Stimulated activated CD4-positive, alpha-beta T cell treated with anti-CD3 and anti-CD28 coated beads, Interleukin-4, amount 100 ng/mL, for 1 hour (primary cell): ENCODE data around the gene SAMD5.
"Not testable (repeated sequence)": the region's sequence is repeated elsewhere in the genome, so short reads cannot be mapped to it uniquely, and the experiment has no call there.

Experiments
- DNase-seq: peaks from one replicate; pipeline ENCODE4 v3.0.0-alpha.2; 2020

SAMD5 gene

GRCh38 chr6:147528511-147529145, 20.1 kb downstream of the SAMD5 start:
- no peak for DNase-seq

GRCh38 chr6:147530132-147531060, 21.9 kb downstream of the SAMD5 start:
- no peak for DNase-seq

GRCh38 chr6:147531321-147531720, 22.8 kb downstream of the SAMD5 start:
- no peak for DNase-seq

- DNase-seq: no peak
Measured at GRCh38 chr6:147534116-147534860, 25.8 kb downstream of the SAMD5 start.

GRCh38 chr6:147538821-147539220, 30.3 kb downstream of the SAMD5 start:
- no peak for DNase-seq

- DNase-seq: no peak
Measured at GRCh38 chr6:147540075-147540474, 31.6 kb downstream of the SAMD5 start.

- DNase-seq: not testable (repeated sequence)
Measured at GRCh38 chr6:147542436-147542835, 33.9 kb downstream of the SAMD5 start.

GRCh38 chr6:147544420-147544819, 35.9 kb downstream of the SAMD5 start:
- no peak for DNase-seq

- no peak for DNase-seq
Measured at GRCh38 chr6:147546501-147547368, 38.2 kb downstream of the SAMD5 start.

DNA sequence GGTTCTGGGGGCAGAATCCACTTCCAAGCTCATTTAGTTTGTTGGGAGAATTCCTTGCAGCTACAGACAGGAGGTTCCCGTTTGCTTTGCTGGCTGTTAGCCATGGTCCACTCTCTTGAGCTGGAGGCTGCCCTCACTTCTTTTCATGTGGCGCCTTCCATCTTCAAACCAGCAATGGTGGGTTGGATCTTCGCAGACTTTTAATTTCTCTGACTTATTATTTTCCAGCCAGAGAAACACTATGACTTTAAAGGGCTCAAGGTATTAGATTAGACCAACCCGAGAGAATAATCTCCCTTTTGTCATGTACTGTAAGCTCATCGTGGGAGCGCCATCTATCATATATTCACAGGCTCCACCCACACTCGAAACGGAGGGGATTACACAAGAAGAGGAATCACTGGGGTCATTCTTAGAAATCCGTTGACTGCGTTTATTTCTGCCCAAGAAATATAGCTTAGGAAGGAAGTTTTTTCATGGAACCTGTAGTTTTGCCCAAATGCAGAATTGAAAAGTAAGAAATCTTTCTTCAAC, 38.9 kb downstream of the SAMD5 start:
- no peak for DNase-seq

- DNase-seq: no peak
Measured at GRCh38 chr6:147548921-147549475, 40.5 kb downstream of the SAMD5 start.

DNA sequence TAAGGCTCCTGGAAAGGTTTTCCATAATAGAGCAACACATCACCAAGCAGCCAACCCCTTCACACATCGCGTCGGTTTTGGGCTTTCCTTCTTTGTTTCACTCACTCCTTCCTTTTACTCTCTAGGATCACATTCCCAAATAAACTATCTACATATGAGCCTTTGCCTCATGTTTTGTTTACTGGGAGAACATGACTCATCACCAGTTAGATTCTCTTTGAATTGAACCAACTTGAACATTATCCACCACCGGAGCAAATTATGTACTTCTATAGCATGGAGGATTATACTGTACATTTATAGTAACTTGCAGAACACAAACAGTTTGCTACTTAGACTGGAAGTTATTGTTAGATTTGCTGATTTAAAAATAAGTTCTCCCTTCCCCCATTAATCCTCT, 41.0 kb downstream of the SAMD5 start:
- no peak for DNase-seq

DNA sequence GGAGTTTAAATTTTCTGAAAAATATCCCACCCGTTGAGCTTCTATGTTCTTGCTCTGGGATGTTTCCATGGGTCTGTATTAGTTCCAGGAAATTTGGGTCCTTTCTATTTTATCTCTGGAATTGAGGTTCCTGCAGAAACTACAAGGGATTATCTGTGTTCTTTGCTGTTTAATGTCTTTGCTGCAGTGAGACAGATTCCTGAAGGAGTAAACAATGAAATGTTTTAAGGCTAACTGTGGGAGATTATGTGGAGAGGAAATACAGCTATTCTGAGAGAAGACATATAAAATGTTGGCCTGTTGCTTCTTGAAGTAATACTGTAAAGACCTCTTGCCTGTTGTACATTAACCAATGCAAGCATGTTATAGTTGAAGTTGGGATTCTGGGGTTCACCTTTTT, 43.5 kb downstream of the SAMD5 start:
- DNase-seq: no peak

DNA sequence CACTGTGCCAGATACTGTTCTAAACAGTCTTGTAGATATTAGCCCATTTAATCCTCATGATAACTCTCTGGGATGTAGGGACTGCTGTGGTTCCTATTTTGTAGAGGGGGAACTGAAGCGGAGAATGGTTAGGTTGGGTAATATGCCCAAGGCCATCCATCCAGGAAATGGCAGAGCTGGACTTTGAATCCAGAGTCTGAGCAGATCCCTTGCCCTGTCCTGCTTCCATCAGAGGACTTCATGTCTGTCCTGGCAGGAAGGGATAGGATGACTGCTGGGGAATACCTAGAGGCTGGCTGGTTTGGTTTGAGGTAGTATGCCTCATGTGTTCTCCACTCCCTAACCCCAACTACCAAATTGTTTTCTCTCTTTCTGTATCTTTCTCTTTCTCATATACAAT, 44.6 kb downstream of the SAMD5 start:
- DNase-seq: no peak

GRCh38 chr6:147554281-147554680, 45.8 kb downstream of the SAMD5 start:
- DNase-seq: no peak

GRCh38 chr6:147559006-147559405, 50.5 kb downstream of the SAMD5 start:
- no peak for DNase-seq

DNA sequence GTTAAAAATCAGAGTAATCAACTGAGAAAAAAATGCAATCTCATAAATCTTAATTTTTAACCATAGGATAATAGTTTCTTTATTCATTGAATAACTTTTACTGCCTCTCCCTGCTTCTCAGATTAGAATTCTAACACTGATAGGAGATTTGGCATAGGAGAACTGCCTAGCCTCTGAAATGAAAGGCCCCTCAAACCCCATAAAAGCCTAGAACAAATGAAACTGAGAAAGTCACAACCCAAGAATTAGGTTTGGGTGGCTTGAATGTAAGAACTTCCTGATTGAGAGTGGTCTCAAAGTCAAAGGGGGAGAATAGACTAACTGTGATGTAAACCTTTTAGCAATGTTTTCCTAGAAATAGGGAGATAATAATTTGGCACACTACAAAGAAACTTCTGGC, 52.2 kb downstream of the SAMD5 start:
- no peak for DNase-seq

DNA sequence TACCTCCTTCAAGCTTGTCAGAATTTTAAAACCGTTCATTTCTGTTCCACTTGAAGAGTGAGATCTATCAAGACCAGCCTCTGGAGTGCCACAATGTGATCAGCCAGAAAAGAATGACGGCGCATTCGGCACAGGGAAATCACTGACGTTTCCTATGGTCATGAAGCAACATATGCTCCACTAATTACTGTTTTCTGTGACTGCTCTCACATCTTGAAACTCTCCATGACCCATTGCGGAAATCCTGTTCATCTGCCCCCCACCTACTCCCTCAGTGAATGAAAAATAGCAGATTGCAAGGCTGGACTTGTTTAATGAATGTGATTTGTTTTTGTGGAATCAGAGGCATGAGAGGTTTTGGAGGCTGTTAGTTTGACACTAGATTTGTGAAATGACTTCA, 53.2 kb downstream of the SAMD5 start:
- DNase-seq: no peak

- no peak for DNase-seq
Measured at GRCh38 chr6:147563472-147563871, 55.0 kb downstream of the SAMD5 start.

DNA sequence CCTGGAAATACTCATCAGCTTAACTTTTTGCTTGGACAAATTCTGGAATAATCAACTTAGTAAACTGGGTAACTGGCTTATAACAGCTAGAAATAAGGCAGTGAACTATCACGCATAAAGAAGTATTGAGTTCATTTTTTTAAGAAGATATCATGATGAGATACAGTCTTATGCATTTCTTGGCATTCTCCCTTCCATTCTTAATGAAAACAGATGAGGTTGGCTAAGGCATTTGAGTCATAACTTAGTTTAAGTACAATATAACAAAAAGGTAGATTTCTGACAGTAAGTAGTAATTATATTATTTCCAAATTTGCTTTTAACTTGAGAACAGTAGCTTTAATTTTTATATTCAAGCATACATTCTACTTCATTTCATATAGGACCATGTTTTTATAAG, 56.1 kb downstream of the SAMD5 start:
- DNase-seq: no peak

DNA sequence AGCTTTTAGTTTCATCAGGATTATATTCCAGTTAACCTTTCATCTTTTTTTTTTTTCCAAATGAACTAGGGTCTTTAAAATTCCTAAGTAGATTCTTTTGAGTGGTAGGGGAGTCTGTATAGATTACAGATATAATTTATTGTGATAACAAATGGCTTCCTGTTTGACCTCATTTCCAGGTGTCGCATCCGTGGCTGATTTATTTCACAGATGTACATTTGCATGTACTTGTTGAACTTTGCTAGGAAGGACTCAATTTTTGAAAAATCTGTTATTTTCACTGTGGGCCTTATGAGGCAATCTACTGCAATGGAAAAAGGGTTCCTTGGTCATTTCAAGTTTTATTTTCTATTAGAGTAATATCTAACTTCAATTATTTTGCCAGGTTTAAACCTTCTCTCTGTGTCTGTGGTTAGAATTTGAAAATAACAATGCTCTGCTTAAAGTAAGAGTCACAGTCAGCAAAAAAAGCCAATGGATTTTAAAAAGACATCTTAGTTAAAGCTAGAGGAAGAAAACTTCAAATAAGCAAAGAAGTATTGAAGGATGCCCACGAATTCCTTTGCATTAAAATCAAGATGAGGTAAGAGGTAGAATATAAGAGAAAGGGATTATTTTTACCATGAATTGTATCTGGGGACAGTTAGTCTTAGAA, 57.9 kb downstream of the SAMD5 start:
- no peak for DNase-seq
